H9 (cell line): ENCODE data around the gene PCDHGA6. TPM values are rescaled to one million over a fixed set of nuclear protein-coding genes. Genes with fewer than 3 reads are reported as not detected.

Experiments
- DNase-seq: peaks from one replicate; pipeline ENCODE4 v3.0.0-alpha.2; 2017
- H2AFZ ChIP-seq: one replicate; pipeline ENCODE4 v1.6.1; 2013; ENCODE audit warnings: mild to moderate bottlenecking, low read length, control low read depth, moderate library complexity
- H2AK5ac ChIP-seq: 2 replicates; pipeline ENCODE4 v1.6.1; 2013; ENCODE audit warnings: low read length, control low read depth, mixed read lengths; ENCODE audit not compliant: insufficient read length
- H2BK120ac ChIP-seq: one replicate; pipeline ENCODE4 v1.6.1; 2013; ENCODE audit warnings: low read depth, mild to moderate bottlenecking, low read length, control low read depth, inconsistent platforms; ENCODE audit not compliant: poor library complexity, severe bottlenecking
- H2BK12ac ChIP-seq: 2 replicates; pipeline ENCODE4 v1.6.1; 2013; ENCODE audit warnings: low read length, control low read depth, mixed read lengths, low read depth; ENCODE audit not compliant: insufficient read length
- H2BK15ac ChIP-seq: 2 replicates; pipeline ENCODE4 v1.6.1; 2013; ENCODE audit warnings: low read depth, low read length, control low read depth
- H2BK20ac ChIP-seq: one replicate; pipeline ENCODE4 v1.6.1; 2013; ENCODE audit warnings: low read depth, mild to moderate bottlenecking, low read length, control low read depth, inconsistent platforms; ENCODE audit not compliant: poor library complexity, severe bottlenecking
- H2BK5ac ChIP-seq: 2 replicates; pipeline ENCODE4 v1.6.1; 2013; ENCODE audit warnings: low read length, control low read depth, mixed read lengths; ENCODE audit not compliant: insufficient read length
- H3K14ac ChIP-seq: 2 replicates; pipeline ENCODE4 v1.6.1; 2013; ENCODE audit warnings: low read length, control low read depth; ENCODE audit not compliant: insufficient read depth
- H3K18ac ChIP-seq: 2 replicates; pipeline ENCODE4 v1.6.1; 2013; ENCODE audit warnings: low read depth, mild to moderate bottlenecking, mixed read lengths, low read length, control low read depth; ENCODE audit not compliant: insufficient read length
- H3K23ac ChIP-seq: 2 replicates; pipeline ENCODE4 v1.6.1; 2013; ENCODE audit warnings: low read length, control low read depth, mixed read lengths, low read depth; ENCODE audit not compliant: insufficient read length
- H3K23me2 ChIP-seq: 2 replicates; pipeline ENCODE4 v1.6.1; 2013; ENCODE audit warnings: low read depth, mild to moderate bottlenecking, mixed read lengths, low read length, control low read depth; ENCODE audit not compliant: insufficient read length, poor library complexity, severe bottlenecking
- H3K27ac ChIP-seq: 2 replicates; pipeline ENCODE4 v1.5.1; 2013; ENCODE audit warnings: low read length, control low read depth, mixed read lengths, low read depth; ENCODE audit not compliant: insufficient read length
- H3K27me3 ChIP-seq: 2 replicates; pipeline ENCODE4 v1.6.1; 2013; ENCODE audit warnings: low read length, control low read depth, inconsistent platforms; ENCODE audit not compliant: insufficient read depth
- H3K4ac ChIP-seq: 2 replicates; pipeline ENCODE4 v1.6.1; 2013; ENCODE audit warnings: low read depth, mild to moderate bottlenecking, control low read depth, inconsistent platforms, low read length, moderate library complexity
- H3K4me1 ChIP-seq: 2 replicates; pipeline ENCODE4 v1.6.1; 2013; ENCODE audit warnings: low read length, control low read depth, inconsistent platforms; ENCODE audit not compliant: insufficient read depth
- H3K4me2 ChIP-seq: 2 replicates; pipeline ENCODE4 v1.6.1; 2013; ENCODE audit warnings: low read length, control low read depth, mixed read lengths; ENCODE audit not compliant: insufficient read length, insufficient read depth
- H3K56ac ChIP-seq: 2 replicates; pipeline ENCODE4 v1.6.1; 2013; ENCODE audit warnings: low read depth, mild to moderate bottlenecking, mixed read lengths, low read length, control low read depth; ENCODE audit not compliant: insufficient read length
- H3K79me1 ChIP-seq: 2 replicates; pipeline ENCODE4 v1.6.1; 2013; ENCODE audit warnings: low read depth, mild to moderate bottlenecking, moderate library complexity, low read length, control low read depth, inconsistent platforms; ENCODE audit not compliant: insufficient read depth, poor library complexity, severe bottlenecking
- H3K79me2 ChIP-seq: 2 replicates; pipeline ENCODE4 v1.6.1; 2013; ENCODE audit warnings: low read length, control low read depth, inconsistent platforms; ENCODE audit not compliant: insufficient read depth
- H3K9ac ChIP-seq: 2 replicates; pipeline ENCODE4 v1.6.1; 2013; ENCODE audit warnings: low read length, control low read depth, mixed read lengths; ENCODE audit not compliant: insufficient read length; ENCODE audit errors: extremely low read depth
- H3K9me3 ChIP-seq: one replicate; pipeline ENCODE4 v1.6.1; 2013; ENCODE audit warnings: low read depth, low read length, inconsistent platforms; ENCODE audit not compliant: control insufficient read depth
- H3T11ph ChIP-seq: one replicate; pipeline ENCODE4 v1.6.1; 2013; ENCODE audit warnings: mild to moderate bottlenecking, low read length, control low read depth, inconsistent platforms
- H4K20me1 ChIP-seq: one replicate; pipeline ENCODE4 v1.6.1; 2013; ENCODE audit not compliant: control insufficient read depth, insufficient read length, insufficient read depth
- H4K5ac ChIP-seq: 2 replicates; pipeline ENCODE4 v1.6.1; 2013; ENCODE audit warnings: low read depth, mild to moderate bottlenecking, mixed read lengths, low read length, control low read depth; ENCODE audit not compliant: insufficient read length
- H4K8ac ChIP-seq: replicated peaks from 2 replicates; pipeline ENCODE4 v1.6.1; 2013; ENCODE audit warnings: low read length, control low read depth, mixed read lengths, low read depth; ENCODE audit not compliant: insufficient read length
- H4K91ac ChIP-seq: 2 replicates; pipeline ENCODE4 v1.6.1; 2013; ENCODE audit warnings: low read depth, mild to moderate bottlenecking, moderate library complexity, mixed read lengths, low read length, control low read depth; ENCODE audit not compliant: insufficient read length
- H3K27ac Mint-ChIP-seq, 3 experiments: 2 replicates in 2 of 3; 3 replicates in 1 of 3; pipeline ENCODE4 v1.8.0; 2020 to 2021; ENCODE audit warnings: mixed read lengths in 3 of 3, mild to moderate bottlenecking in 1 of 3, moderate library complexity in 1 of 3
- H3K27me3 Mint-ChIP-seq: 2 replicates; pipeline ENCODE4 v1.8.0; 2021; ENCODE audit warnings: low read depth, mild to moderate bottlenecking, moderate library complexity, mixed read lengths
- H3K36me3 Mint-ChIP-seq, 3 experiments: 2 replicates in 2 of 3; 3 replicates in 1 of 3; pipeline ENCODE4 v1.8.0; 2020 to 2021; ENCODE audit warnings: low read depth in 3 of 3, mixed read lengths in 3 of 3; ENCODE audit not compliant: insufficient read depth in 1 of 3
- H3K4me1 Mint-ChIP-seq, 2 experiments: 2 replicates each; pipeline ENCODE4 v1.8.0; 2020; ENCODE audit warnings: mixed read lengths in 2 of 2
- H3K4me3 Mint-ChIP-seq, 2 experiments: 2 replicates in 1 of 2; 3 replicates in 1 of 2; pipeline ENCODE4 v1.8.0; 2020 to 2021; ENCODE audit warnings: mild to moderate bottlenecking in 2 of 2, mixed read lengths in 2 of 2, moderate library complexity in 1 of 2
- H3K9me3 Mint-ChIP-seq, 2 experiments: 2 replicates in 1 of 2; 3 replicates in 1 of 2; pipeline ENCODE4 v1.8.0; 2020; ENCODE audit warnings: mild to moderate bottlenecking in 2 of 2, mixed read lengths in 2 of 2, moderate library complexity in 1 of 2
- CTCF ChIP-seq: fragments of 200-600 bp; sonication (generic); conservative IDR thresholded peaks from 3 replicates; pipeline ENCODE4 v1.8.0; 2021; ENCODE audit warnings: antibody characterized with exemption, mild to moderate bottlenecking
- WGBS: extraction: QIAGEN DNeasy Blood & Tissue Kit; methylation state at CpG from one replicate; pipeline ENCODE4 v1.1.7; 2013; ENCODE audit warnings: missing lambda C conversion rate, low lambda C conversion rate, mixed read lengths; ENCODE audit not compliant: insufficient read length; ENCODE audit errors: extremely low coverage; 5-methylcytosine and 5-hydroxymethylcytosine counted together
- total RNA-seq: library from RNA; stranded (reverse); gene quantifications from 2 replicates; pipeline ENCODE4 v1.2.1, GENCODE V29; 2021

The PCDHGA6 gene
- total RNA-seq, 1 experiment from 2014 or later: 1.7 TPM

GRCh38 chr5:141399555-141400258 lies 26.0 kb downstream of the PCDHGA6 start:
- WGBS: no CpG with 5 or more reads among the region's 61 CpGs
- no peak overlapping the region for H3K27ac Mint-ChIP-seq
- Histone ChIP-seq H3K27me3 (no peaks in the 10 kb centered on the region), H3K14ac (no peak overlapping the region), H3K9me3 (peaks cover 34% of the 10 kb centered on the region), H3K4me1 (no peaks in the 10 kb centered on the region), H2AFZ (no peak overlapping the region), H3K18ac (no peak overlapping the region), H2BK15ac (no peak overlapping the region), H3K56ac (no peak overlapping the region), H4K91ac (no peak overlapping the region), H3K79me2 (no peaks in the 10 kb centered on the region), H3K79me1 (no peaks in the 10 kb centered on the region), H2BK5ac (no peak overlapping the region), H2AK5ac (no peak overlapping the region), H3K4me2 (no peak overlapping the region), H2BK120ac (no peak overlapping the region), H4K20me1 (no peaks in the 10 kb centered on the region), H2BK20ac (no peak overlapping the region), H4K8ac (no peak overlapping the region), H3K4ac (no peak overlapping the region), H3K23ac (no peak overlapping the region), H3K27ac (no peak overlapping the region), H3K9ac (no peak overlapping the region), H3T11ph (no peak overlapping the region), H4K5ac (no peak overlapping the region), H3K23me2 (no peaks in the 10 kb centered on the region), H2BK12ac (no peak overlapping the region)
- no peak overlapping the region for H3K4me3 Mint-ChIP-seq
- peaks cover 19 to 44% (median 38%) of the 10 kb centered on the region in 3 experiments for H3K36me3 Mint-ChIP-seq
- no peak for TF ChIP-seq CTCF
- no peaks in the 10 kb centered on the region for H3K27me3 Mint-ChIP-seq
- no peaks in the 10 kb centered on the region for H3K4me1 Mint-ChIP-seq
- DNase-seq: no peak
- H3K9me3 Mint-ChIP-seq: peaks cover 47 to 70% of the 10 kb centered on the region in 2 experiments
